ENCODE measurements around the gene NRDC. TPM values are rescaled to one million over a fixed set of nuclear protein-coding genes. Genes with fewer than 3 reads are reported as not detected.
"Not testable (repeated sequence)": the region's sequence is repeated elsewhere in the genome, so short reads cannot be mapped to it uniquely, and the experiment has no call there.

Gene NRDC
- total RNA-seq, 1 donor from 2014 or later = 111 TPM

- intact Hi-C loops (cut with DNase I) = no loop called here
- no peak for DNase-seq (ENCODE audit: low spot score)
Observed at GRCh38 chr1:51899022-51899421, 20.5 kb upstream of the NRDC start.

DNA sequence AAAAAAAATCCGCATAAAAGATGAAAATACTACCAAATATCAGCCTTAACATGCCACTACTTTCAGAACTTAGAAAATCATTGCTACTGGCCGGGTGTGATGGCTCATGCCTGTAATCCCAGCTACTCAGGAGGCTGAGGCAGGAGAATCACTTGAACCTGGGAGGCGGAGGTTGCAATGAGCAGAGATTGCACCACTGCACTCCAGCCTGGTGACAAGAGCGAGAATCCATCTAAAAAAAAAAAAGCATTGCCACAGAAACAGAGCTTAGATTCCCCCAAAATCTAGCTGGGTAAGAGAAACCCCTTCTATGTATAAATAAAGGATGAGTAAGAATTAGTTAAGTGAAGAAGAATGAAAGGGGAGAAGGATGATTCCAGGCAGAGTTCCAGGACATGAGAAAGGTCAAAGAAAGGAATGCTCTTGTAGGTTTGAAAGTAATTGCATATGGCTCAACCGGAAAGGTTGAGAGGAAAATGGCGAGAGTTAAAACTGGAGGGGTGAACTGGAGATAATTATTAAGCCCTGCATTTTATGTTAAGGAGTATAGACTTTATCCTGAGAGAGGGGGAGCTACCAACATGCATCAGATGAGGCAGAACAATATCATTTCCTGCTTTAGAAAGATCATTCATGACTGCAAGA lies 19.7 kb upstream of the NRDC start:
- intact Hi-C loops (cut with DNase I) = no loop called here
- DNase-seq (ENCODE audit: low spot score) = no peak

DNA sequence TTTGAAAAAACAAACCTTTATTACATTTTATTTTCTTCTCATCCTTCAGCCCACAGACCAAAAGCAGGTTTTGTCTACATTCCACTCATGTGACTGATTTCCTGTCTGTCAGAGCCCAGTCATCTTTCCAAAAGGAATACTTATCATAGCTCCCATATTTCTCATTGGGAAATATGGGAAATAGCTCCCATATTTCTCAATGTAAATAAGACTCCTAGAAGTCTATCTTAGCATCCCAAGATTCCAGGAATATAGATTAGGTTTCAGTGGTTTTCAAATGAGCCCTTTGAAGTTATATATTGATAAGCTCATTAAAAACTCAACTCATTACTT lies 19.1 kb upstream of the NRDC start:
- DNase-seq (ENCODE audit: low spot score) = no peak
- intact Hi-C loops (cut with DNase I) = loop anchor here (2.0 kb wide), 1 partner anchor 105 kb away; no protein-coding TSS in a partner anchor

DNA sequence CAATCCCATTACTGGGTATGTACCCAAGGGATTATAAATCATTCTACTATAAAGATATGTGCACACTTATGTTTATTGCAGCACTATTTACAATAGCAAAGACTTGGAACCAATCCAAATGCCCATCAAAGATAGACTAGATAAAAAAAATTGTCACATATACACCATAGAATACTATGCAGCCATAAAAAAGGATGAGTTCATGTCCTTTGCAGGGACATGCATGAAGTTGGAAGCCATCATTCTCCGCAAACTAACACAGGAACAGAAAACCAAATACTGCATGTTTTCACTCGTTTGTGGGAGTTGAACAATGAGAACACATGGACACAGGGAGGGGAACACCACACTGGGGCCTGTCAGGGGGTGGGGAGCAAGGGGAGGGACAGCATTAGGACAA lies 16.2 kb upstream of the NRDC start:
- intact Hi-C loops (cut with DNase I); DNase-seq (ENCODE audit: low spot score): not testable (repeated sequence)

- no peak for DNase-seq (ENCODE audit: low spot score)
- intact Hi-C loops (cut with DNase I) = loop anchor here (5.0 kb wide), 1 partner anchor 261 kb away; the partner anchor contains the start of gene OSBPL9
Observed at GRCh38 chr1:51878308-51878615, 265 bp downstream of the NRDC start.

GRCh38 chr1:51877434-51878307 lies 856 bp downstream of the NRDC start:
- intact Hi-C loops (cut with DNase I) = loop anchor here (5.0 kb wide), 1 partner anchor 260 kb away; the partner anchor contains the start of gene OSBPL9
- no peak for DNase-seq (ENCODE audit: low spot score)

DNA sequence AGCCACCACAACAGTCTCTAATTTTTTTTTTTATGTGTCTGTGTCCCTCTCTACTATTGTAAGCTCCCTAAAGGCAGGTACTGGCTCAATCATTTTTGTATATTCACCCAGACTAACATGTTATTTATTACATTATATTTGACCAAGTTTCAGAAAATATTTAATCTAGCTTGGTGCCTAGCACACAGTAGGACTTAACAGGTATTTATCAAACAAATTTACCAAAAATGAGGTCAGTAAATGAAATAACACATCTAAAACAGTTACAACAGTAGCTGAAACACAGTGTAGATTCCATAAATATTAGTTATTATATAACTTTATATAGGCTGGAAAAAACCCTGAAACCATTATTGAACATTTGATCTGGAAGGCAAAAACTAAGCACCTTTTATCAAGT lies 2.7 kb downstream of the NRDC start:
- intact Hi-C loops (cut with DNase I) = loop anchor here (5.0 kb wide), 1 partner anchor 259 kb away; the partner anchor contains the start of gene OSBPL9
- DNase-seq (ENCODE audit: low spot score) = no peak

DNA sequence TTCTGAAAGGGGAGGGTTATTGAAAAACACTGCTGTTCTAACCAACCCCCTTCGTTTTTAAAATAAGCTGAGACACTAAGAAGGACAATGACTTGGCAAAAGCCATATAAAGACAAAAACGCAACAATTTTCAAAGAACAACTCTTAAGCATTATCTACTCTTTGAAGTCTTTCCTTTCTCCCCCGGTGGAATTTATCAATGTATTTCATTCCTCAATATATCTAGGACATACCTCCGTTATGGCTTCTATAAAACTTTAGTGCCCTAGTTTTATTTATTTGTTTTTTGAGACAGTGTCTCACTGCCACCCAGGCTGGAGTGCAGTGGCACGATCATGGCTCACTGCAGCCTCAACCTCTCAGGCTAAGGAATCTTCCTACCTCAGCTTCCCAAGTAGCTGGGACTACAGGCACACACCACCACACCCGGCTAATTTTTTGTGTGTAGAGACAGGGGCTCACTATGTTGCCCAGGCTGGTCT lies 3.2 kb downstream of the NRDC start:
- intact Hi-C loops (cut with DNase I) = loop anchor here (5.0 kb wide), 1 partner anchor 258 kb away; the partner anchor contains the start of gene OSBPL9
- DNase-seq (ENCODE audit: low spot score) = no peak

DNA sequence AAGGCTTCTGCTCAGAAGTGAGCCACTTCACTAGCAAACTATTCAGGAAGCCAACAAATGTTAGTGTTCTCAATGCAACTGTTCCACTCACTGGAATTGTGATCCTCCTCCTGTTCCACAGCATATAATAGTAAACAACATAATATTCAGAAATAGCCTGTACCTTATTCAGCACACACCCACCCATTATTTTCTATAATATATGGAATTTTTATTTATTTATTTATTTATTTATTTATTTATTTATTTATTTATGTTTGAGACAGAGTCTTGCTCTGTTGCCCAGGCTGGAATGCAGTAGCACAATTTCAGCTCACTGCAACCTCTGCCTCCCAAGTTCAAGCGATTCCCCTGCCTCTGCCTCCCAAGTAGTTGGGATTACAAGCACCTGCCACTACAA lies 5.3 kb downstream of the NRDC start:
- DNase-seq (ENCODE audit: low spot score); intact Hi-C loops (cut with DNase I): not testable (repeated sequence)

DNA sequence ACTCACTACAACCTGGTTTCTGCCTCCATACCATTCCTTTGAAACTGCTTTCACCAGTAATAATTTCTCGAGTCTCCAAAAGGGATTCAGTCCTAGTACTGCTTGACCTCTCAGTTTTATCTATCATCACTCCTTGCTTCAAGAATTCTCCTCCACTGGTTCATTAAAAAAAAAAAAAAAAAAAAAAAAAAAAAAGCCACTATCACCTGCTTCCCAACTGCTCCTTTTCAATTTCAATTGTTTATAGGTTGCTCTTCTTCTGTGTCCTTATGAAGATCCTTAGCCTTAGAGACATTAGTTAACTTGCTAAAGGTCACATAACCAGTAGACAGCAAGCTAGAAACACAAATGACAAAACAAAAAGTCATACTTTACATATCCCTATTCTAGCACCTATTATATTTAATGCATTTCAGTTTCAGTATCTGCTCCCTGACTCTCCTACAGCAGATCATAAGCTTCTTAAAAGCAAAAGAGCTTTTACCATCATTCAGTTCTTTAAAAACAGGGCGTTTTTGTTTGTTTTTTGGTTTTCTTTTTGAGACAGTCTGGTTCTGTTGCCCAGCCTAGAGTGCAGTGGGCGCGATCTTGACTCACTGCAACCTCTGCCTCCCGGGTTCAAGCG lies 7.1 kb downstream of the NRDC start:
- DNase-seq (ENCODE audit: low spot score) = no peak
- intact Hi-C loops (cut with DNase I) = no loop called here

DNA sequence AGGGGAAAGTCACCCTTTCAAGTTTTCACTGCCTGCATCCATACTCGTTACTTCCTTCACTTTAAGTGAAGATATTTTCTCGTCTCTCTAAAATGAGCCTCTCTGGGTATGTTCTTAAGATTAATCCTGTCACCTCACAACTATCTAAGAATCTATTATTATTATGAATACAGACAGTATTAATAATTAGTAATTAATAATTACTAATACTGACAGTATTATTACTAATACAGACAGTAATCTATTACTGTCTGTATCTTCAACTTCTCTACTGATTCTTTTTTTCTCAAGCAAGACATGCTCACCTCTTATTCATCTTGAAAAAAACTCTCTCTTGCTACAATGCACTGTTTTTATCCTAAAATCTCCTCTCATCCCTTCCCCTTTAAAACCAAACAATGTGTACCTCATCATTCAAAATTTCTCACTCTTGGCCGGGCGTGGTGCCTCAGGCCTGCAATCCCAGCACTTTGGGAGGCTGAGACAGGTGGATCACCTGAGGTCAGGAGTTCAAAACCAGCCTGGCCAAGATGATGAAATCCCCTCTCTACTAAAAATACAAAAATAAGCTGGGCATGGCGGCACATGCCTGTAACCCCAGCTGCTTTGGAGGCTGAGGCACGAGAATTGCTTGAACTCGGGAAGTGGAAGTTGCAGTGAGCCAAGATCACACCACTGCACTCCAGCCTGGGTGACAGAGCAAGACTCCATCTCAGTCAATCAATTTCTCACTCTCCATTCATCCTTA lies 7.8 kb downstream of the NRDC start:
- intact Hi-C loops (cut with DNase I) = no loop called here
- no peak for DNase-seq (ENCODE audit: low spot score)

- no peak for DNase-seq (ENCODE audit: low spot score)
- intact Hi-C loops (cut with DNase I) = no loop called here
Observed at GRCh38 chr1:51867479-51868232, 10.9 kb downstream of the NRDC start.

DNA sequence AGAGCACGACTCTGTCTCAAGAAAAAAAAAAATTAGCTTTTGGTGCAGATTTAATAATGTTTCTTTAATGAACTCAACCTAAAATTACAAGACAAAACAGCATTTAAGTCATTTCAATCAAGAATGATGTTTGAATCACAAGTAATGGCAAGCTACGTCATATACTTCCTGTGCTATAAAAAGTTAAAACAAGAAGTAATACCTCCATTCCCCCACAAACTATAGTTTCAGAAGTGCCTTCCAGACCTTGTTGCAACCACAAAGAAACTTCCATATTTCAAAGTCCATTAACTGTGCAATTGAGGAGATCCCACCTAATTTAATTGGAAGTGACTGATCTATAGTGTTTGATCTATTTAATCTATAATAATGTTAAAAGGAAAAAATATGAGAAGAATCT lies 15.1 kb downstream of the NRDC start:
- DNase-seq (ENCODE audit: low spot score) = no peak
- intact Hi-C loops (cut with DNase I) = no loop called here

DNA sequence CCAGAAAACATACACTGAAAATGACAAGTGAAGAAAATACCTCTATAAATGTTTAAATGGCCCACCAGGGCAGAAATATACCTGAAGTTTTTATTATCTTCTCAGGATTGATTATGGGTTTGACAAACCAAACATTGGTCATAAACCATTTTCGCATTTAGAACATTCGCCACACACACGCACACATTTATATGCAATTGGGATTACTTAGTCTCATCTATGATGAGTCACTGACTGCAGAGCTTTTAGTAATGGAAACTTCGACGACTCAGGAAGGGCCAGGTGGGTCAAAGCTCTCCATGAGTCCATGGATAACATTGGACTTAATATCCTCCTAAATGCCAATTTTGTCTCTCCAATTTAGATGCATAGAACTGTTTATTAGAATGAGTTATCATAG lies 16.9 kb downstream of the NRDC start:
- DNase-seq (ENCODE audit: low spot score) = no peak
- intact Hi-C loops (cut with DNase I) = no loop called here

DNA sequence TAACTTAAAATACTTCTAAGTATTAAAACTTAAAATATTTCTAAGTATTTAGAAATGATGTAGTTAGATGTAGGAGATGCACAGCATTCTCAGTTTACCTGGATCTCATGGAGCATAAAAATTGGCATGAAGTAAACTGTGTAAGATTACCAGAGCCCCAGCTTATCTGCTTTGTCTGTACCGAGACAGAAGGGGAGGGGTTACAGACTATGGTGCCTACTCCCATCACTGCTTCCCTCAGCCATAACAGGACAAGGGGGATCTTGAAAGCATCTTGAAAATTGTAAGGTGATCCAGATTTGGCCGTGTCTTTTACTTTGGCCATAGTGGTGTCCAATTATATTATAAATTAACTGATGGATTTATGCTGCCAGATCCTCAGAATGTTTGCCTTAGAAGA lies 18.8 kb downstream of the NRDC start:
- intact Hi-C loops (cut with DNase I) = no loop called here
- DNase-seq (ENCODE audit: low spot score) = no peak

- intact Hi-C loops (cut with DNase I) = no loop called here
- DNase-seq (ENCODE audit: low spot score) = no peak
Observed at GRCh38 chr1:51859333-51859732, 19.2 kb downstream of the NRDC start.

DNA sequence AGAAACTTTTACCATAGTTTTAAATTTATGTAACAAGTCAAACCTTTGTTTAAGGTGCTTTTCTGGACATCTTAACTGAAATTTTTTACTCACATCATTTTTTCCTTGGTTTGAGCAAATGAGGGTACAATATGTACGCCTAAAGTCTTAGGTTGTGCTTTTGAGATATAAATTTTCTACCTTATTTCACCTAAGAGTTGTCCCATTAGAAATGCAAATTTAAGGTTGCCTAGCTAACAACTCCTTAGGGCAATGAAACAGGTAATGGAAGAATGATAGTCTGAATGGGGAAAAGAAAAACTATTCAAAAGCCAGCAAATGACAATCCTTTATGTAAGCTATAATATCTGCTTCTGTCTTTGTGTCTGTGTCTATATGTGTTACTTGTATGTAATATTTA lies 19.6 kb downstream of the NRDC start:
- no peak for DNase-seq (ENCODE audit: low spot score)
- intact Hi-C loops (cut with DNase I) = no loop called here

- intact Hi-C loops (cut with DNase I) = no loop called here
- no peak for DNase-seq (ENCODE audit: low spot score)
Observed at GRCh38 chr1:51856745-51857144, 21.8 kb downstream of the NRDC start.

DNA sequence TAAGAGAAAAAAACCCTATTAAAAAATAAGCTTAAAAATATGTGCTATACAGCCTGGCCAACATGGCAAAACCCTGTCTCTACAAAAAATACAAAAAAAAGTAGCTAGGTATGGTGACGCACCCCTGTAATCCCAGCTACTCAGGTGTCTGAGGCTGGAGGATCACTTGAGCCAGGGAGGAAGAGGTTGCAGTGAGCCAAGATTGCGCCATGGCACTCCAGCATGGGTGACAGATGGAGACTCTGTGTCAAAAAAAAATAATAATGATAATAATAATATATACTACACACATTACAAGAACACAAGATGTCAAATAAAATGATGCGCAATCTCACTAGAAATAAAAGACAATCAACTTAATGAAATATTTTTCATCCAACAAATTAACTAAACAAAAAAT lies 22.9 kb downstream of the NRDC start:
- intact Hi-C loops (cut with DNase I) = no loop called here
- no peak for DNase-seq (ENCODE audit: low spot score)

All from cardiac septum (tissue), 1 donor.